Measurements from ENCODE around the gene SPAG9.
"Not testable (repeated sequence)": the region's sequence is repeated elsewhere in the genome, so short reads cannot be mapped to it uniquely, and the experiment has no call there.

Gene SPAG9

DNA sequence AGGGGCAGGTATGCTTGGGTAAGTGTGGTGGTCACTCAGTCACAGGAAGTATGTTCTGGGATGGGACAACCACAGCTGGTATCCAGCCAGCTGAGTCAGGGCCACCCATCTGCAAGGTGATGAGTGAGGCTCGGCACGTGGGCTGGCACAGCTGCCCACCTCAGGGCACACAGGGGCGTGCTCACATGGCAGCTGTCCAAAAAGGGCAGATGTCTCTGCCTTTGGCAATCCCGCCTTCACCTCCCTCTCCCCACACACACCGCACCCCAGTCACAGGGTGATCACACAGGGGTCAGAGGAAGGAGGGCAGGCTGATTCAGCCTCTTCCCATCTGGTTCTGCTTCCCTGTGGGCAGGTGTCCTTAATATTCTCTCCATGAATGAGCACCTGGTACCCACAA lies 168.7 kb downstream of the SPAG9 start:
- peak; percentile 90 for DNase-seq

DNA sequence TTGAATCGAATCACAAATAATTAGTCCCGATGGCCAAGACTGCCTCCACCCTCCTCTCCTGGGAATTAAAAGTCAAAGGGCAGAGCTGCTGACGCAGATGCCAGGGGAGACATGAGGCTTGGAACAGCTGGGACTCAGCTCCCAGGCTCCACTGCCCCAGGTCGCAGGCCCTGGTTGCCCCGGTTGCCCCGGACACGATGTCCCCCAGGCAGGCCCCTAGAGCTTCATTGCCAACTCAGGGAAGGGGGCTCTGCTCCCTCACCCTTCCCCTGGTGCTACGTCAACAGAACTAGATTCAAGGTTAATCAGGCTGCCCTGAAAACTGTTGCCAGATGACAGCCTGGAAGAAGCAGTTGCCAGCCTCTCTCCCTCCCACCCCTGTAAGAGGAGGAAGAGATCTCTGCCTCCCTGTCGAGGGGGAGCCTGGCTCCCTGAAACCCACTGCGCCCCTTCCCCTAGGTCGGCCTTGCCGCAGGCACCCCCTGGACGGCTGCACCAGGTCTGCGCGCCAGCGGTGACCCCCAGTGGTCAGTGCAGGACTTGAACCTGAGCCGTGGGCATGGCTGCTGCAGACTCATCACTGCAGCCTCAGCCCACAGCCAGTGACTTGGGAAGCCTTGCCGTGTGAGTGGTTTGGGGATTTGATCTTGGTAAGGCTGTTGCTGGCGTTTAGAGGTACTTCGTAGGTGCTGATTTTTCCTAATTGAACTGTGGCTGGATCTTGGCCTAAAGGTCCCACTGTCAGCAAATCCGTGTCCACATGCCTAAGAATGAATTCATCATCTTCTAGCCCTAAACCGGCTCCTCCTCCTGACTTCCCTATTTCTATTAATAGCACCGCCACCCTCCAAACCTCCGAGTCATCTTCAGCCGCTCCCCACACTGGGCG lies 170.4 kb downstream of the SPAG9 start:
- DNase-seq, result peak; percentile 42

DNA sequence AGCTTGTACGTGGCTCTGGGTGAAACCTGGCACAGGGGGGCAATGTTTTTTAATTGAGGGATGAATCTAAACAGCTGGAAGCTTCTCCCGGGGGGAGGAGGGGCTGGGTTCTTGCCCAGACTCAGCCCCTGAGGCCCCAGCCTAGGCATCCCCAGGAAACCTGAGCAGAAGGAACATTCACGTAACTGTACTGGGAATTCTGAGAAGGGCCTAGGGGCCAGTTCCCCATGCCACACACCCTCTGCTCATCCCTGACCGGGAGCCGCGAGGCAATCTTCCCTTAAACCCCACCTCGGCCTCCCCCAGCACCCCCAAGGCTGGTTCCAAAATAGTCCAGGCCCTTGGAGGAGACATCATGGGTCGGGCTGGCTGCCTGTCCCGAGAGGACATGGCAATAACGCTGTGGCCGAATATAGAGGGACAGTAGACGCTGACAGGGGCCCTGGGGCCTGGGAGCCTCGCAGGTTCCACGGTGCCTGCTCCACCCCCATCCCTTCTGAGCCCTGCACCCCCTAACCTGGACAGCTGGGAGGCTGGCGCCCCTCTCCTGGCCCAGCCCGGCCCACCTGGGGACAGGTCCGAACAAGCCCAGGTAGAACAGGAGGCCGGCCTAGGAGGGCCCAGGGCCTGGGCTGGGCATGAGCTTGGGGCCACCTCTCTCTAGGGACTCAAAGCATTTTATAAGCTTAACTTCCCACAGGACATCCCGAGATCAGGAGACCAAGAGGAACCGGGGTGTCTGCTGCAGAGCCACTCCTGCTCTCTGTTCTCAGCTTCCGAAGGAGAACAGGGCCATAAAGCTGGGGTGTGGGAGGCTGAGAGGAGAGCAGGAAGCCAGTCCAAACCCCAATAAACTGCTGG lies 171.3 kb downstream of the SPAG9 start:
- no peak for DNase-seq

- no peak for DNase-seq
Observed at GRCh38 chr17:50948711-50949110, 172.0 kb downstream of the SPAG9 start.

GRCh38 chr17:50947782-50948543 lies 172.7 kb downstream of the SPAG9 start:
- DNase-seq, result peak; percentile 60

DNA sequence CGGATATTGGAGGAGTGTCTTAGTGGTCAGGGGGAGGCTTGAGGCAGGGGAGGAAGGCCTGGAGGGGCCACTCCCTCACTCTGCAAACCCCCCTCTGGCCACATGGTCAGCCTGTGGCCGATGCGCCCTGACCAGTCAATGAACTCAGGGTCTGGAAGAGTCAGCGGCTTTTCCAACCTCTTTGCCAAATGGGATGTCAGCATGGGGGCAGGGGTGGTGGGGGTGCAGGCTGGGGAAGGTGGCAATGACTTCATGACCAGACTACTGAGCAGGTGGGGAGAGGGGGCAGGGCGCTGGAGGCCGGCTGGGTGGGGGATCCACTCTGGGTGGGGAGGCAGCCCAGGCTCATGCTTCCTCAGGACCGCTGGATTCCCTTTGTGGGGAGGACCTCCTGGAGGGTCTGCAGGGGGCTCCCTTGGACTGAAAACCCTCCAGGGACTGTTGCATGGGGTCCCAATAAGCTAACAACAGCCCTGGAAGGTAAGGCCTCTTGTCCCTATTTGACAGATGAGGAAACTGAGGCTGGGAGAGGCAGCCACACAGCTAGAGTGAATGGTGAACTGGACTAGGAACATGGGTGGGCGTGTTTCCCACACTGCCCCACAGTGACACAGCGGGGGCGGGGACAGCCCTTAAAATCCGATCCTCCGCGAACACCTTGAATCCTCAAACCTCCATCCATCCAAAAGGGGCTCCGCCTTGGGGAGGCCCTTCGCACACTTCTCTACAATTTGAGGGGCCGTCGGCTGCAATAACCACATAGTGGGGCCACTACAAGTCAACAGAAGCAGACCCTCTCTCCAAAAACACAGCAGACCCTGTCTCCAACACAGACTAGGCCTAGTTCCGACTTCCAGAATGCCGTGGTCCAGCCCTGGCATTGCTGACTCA lies 173.5 kb downstream of the SPAG9 start:
- DNase-seq, result no peak

- DNase-seq, result no peak
Observed at GRCh38 chr17:50946223-50946890, 174.3 kb downstream of the SPAG9 start.

GRCh38 chr17:50945779-50946222 lies 174.9 kb downstream of the SPAG9 start:
- no peak for DNase-seq

GRCh38 chr17:50944902-50945720 lies 175.6 kb downstream of the SPAG9 start:
- DNase-seq, result no peak

DNA sequence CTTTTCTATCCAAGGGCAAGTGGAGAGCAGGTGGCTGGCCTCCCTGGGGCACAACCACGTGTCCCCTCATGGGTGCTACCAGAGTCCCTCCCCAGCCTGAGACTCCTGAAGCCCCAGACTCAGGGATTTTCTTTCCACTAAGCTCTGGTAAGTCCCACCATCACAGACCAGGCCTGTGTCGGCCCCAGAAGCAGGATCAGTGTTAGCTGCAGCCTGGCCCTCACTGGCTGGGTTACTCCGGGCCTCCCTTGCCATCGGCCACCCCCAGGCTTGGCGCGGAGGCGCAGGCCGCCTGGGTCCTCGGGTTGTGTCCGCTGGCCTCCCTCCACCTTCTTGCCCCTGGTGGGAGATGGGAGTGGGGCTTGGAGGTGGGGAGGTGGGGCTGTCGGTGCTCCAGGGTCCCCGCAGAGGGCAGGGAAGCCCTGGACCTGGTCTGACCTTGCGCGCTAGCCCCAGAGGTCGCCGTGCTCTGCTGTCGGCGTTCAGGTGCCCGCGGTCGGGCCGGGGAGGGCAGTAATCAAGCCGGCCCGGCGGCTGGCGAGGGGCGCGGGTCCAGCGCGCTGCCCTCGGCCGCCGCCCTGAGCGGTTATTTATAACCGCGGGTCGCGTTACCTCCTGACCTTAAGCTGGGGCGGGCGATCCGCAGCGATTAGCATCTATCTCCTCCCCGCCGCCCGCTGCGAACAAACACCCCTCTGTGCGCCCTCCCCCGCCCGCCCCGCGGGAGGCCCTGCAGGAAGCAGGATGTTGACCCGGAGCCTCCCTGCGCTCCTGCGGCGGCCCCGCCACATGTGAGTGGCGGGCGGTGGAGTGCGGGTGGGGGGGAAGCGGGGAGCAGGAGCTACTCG lies 176.4 kb downstream of the SPAG9 start:
- peak; percentile 28 for DNase-seq

DNA sequence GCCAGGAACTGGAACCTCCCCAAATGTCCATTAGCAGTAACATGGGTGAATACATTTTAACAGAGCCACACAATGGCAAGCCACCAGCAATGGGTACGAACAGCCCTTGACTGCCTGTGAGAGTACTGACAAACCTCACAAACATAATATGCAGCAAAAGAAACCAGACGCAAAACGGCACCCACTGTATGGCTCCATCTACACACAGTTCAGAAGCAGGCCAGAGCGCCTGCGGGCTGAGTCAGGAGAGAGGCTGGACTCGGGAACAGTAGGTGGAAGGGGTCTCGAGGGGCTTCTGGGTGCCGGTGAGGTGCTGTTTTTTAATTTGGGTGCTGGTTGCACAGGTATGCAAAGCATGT lies 177.1 kb downstream of the SPAG9 start:
- DNase-seq, result peak; percentile 34

DNA sequence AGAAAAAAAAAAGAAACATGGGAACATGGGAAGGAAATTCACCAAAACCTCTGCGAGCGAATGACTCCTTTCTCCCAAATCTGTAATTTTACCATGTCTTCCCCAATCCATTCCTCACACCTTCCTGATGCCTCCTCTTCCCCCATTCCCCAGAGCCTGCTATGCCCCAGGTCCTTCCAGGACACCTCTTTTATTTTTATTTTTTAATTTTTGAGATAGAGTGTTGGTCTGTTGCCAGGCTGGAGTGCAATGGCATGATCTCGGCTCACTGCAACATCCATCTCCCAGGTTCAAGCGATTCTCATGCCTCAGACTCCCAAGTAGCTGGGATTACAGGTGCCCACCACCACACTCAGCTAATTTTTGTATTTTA lies 179.0 kb downstream of the SPAG9 start:
- DNase-seq, result not testable (repeated sequence)

DNA sequence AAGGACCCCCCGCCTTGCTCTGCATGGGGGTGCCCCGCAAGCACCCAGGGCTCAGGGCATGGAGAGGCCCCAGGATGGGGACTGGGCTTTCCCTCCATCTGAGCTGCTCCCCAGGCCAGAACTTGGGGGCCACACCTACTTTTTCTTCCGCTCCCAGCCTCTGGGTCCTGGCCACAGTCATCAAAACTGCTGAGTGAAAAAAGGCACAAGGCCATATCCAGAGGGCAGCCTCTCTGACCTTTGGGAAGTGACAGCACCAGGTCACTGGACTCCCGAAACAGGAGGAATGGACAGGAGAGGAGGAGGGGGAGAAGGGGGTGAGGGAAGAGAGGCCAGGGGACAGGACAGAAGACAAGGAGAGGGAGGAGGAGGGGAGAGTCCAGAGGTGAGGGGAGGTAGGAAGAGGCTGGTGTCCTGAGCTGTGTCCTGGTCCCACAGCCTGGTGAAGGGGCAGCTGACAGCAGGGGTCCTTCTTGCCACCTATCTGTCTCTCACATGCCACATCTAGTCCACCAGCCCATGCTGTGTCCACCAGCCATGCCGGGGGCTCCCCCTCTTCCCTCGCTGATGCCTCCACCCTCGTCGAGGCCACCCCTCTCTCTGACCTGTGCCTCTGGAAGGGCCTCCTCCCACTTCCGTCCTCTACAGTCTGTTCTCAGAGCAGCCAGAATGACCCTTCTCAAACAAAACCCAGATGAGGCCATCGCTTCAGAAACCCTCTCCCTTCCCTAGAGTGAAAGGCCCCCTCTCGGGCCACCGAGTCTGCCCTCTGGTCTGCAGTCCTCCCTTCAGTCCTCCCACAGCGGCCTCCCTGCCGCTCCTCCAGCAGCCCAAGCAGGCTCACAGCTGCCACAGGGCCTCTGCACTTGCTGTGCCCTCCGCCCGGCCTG lies 180.6 kb downstream of the SPAG9 start:
- DNase-seq, result no peak

DNA sequence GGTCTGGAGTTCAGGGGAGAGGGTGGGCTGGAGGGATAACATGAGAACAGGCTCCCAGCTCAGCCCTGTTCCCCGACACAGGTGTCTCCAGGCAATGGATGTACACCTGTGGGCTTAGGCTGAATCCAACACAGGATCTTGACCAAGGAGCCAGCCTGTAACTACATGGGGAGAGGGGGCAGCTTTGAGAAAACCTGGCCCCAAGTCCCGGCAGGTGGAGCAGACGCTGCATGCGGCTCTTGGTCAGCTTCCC lies 181.2 kb downstream of the SPAG9 start:
- no peak for DNase-seq

GRCh38 chr17:50938821-50939541 lies 181.7 kb downstream of the SPAG9 start:
- DNase-seq, result no peak

- DNase-seq, result no peak
Observed at GRCh38 chr17:50935996-50936266, 184.7 kb downstream of the SPAG9 start.

DNA sequence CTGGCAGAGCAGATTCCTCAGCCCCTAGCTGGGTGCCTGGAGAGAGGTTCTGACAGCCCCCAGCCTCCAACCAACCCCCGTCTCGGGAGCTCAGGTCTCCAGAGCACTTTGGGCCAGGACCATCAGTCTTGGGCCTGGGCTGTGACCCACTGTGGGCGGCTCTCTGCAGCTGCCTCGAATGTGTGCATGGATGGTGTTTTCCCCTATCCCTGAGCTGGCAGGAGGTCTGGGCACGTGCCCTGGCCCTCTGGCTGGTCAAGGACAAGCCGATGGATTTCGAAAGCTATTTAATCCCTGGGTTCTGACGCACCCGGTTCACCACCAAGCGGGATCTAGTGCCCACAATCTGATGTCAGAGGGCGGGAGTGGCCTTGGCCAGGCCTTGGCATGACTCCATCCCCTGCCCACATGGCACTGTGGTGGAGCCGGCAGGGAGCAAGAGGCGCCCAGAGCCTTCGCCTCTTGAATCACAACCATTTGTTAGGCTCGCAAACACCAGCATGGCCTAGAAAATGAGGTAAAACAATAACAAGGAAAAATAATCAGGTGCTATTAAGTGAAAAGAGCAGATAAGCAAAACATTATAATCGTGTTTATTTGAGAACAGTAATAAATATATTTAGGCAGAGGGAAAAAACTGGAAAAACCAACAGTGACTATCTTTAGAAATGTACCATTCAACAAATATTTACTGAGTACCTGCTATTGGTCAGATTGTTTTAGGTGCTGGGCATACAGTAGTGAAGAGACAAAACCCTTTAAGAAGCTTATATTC lies 185.3 kb downstream of the SPAG9 start:
- DNase-seq, result no peak
